Sigmoid colon (tissue), 7 donors: ENCODE measurements around the gene PROSER3. TPM values are rescaled to one million over a fixed set of nuclear protein-coding genes. Genes with fewer than 3 reads are reported as not detected.

Experiments
- DNase-seq: peaks from one replicate; pipeline ENCODE4 v3.0.0-alpha.2; 2019
- H3K27ac ChIP-seq, 4 donors: fragments of 200-600 bp; sonication (generic); one replicate each; pipeline ENCODE4 v1.5.1; 2016 to 2019; ENCODE audit warnings: mild to moderate bottlenecking in 1 of 4
- H3K27me3 ChIP-seq, 3 donors: fragments of 200-600 bp; sonication (generic); one replicate each; pipeline ENCODE4 v1.5.1; 2019; ENCODE audit warnings: mild to moderate bottlenecking in 1 of 3
- H3K36me3 ChIP-seq, 4 donors: fragments of 200-600 bp; sonication (generic); one replicate each; pipeline ENCODE4 v1.5.1; 2016 to 2019
- H3K4me1 ChIP-seq, 4 donors: fragments of 200-600 bp; sonication (generic); one replicate each; pipeline ENCODE4 v1.5.1; 2017 to 2019
- H3K4me3 ChIP-seq, 4 donors: fragments of 200-600 bp; sonication (generic); one replicate each; pipeline ENCODE4 v1.5.1; 2017 to 2019; ENCODE audit warnings: mild to moderate bottlenecking in 2 of 4, moderate library complexity in 1 of 4
- H3K9me3 ChIP-seq, 4 donors: fragments of 200-600 bp in 3 of 4; sonication (generic) in 3 of 4; one replicate each; pipeline versions ENCODE4 v1.5.1 to v1.6.1; 2013 to 2019
- CTCF ChIP-seq, 4 experiments: fragments of 450-650 bp in 3 of 4; fragments of 200-600 bp in 1 of 4; IDR thresholded peaks; one replicate each; pipeline ENCODE4 v1.5.1; 2016 to 2019; ENCODE audit warnings: antibody characterized with exemption in 4 of 4, mild to moderate bottlenecking in 3 of 4, moderate library complexity in 2 of 4
- EP300 ChIP-seq, 4 donors: sonication (generic); formaldehyde crosslinking; IDR thresholded peaks; one replicate each; pipeline ENCODE4 v1.6.1; 2017; ENCODE audit warnings: antibody characterized with exemption in 4 of 4
- POLR2A ChIP-seq, 2 donors: fragments of 450-650 bp; IDR thresholded peaks; one replicate each; pipeline ENCODE4 v1.6.1; 2016; ENCODE audit warnings: antibody characterized with exemption in 2 of 2, mild to moderate bottlenecking in 2 of 2, moderate library complexity in 2 of 2
- POLR2AphosphoS5 ChIP-seq, 4 donors: sonication (generic); formaldehyde crosslinking; IDR thresholded peaks; one replicate each; pipeline ENCODE4 v1.6.1; 2017; ENCODE audit warnings: antibody characterized with exemption in 4 of 4
- WGBS, 2 donors: extraction: QIAGEN DNeasy Blood & Tissue Kit; methylation state at CpG; one replicate each; pipeline ENCODE4 v1.1.7; 2013; 5-methylcytosine and 5-hydroxymethylcytosine counted together
- intact Hi-C: fragments of 100-400 bp; cut with DNase I; formaldehyde crosslinking; loops from one replicate; pipeline ENCODE4 v1.15.1; 2023
- polyA plus RNA-seq, 3 donors: library from polyadenylated mRNA; stranded (reverse); fragments of 200-250 nt; gene quantifications; one replicate each; pipeline ENCODE4 v1.2.3, GENCODE V29; 2013
- total RNA-seq, 4 donors: library from RNA; depleted of rRNA; stranded (reverse); fragments of >200 nt; gene quantifications; one replicate each; pipeline ENCODE4 v1.1.0, GENCODE V29; 2016
- donor health status: healthy with polysubstance abuse.
- donor health status: Bipolar disorder and iron deficiency.
- donor health status: healthy.

Gene PROSER3
- total and polyA plus RNA-seq, 7 donors: 2.4 to 16.5 (median 5.0) TPM

GRCh38 chr19:35779033-35779432 lies 21.1 kb downstream of the PROSER3 start:
- Histone ChIP-seq H3K4me1 (peaks cover 0 to 19% (median 14%) of the 10 kb centered on the region in 4 donors), H3K4me3 (no peak overlapping the region), H3K9me3 (no peaks in the 10 kb centered on the region), H3K27me3 (no peaks in the 10 kb centered on the region), H3K27ac (no peak overlapping the region), H3K36me3 (peaks cover 11 to 43% (median 16%) of the 10 kb centered on the region in 4 donors)
- intact Hi-C loops: loop anchor here (5.0 kb wide), 2 partner anchors 118 to 153 kb away; no protein-coding TSS in a partner anchor
- TF ChIP-seq POLR2A (IDR thresholded peaks at IDR 0.05): no peak
- TF ChIP-seq EP300 (IDR thresholded peaks at IDR 0.05): no peak
- TF ChIP-seq CTCF (IDR thresholded peaks at IDR 0.05): no peak
- no peak for TF ChIP-seq POLR2AphosphoS5 (IDR thresholded peaks at IDR 0.05)
- DNase-seq: no peak
- WGBS, 2 donors: 86 to 91% methylated on average over 8 of the region's 8 CpGs

GRCh38 chr19:35780058-35780457 lies 22.1 kb downstream of the PROSER3 start:
- 95 to 97% methylated on average over 16 of the region's 16 CpGs for WGBS, 2 donors
- Histone ChIP-seq H3K9me3 (no peaks in the 10 kb centered on the region), H3K36me3 (peaks cover 11 to 50% (median 16%) of the 10 kb centered on the region in 4 donors), H3K4me1 (peaks cover 0 to 13% (median 8%) of the 10 kb centered on the region in 4 donors), H3K4me3 (no peak overlapping the region), H3K27ac (no peak overlapping the region), H3K27me3 (no peaks in the 10 kb centered on the region)
- intact Hi-C loops: no loop called here
- no peak for TF ChIP-seq POLR2AphosphoS5 (IDR thresholded peaks at IDR 0.05)
- TF ChIP-seq EP300 (IDR thresholded peaks at IDR 0.05): no peak
- no peak for TF ChIP-seq CTCF (IDR thresholded peaks at IDR 0.05)
- TF ChIP-seq POLR2A (IDR thresholded peaks at IDR 0.05): no peak
- DNase-seq: no peak

- TF ChIP-seq EP300 (IDR thresholded peaks at IDR 0.05) (no peak), POLR2AphosphoS5 (IDR thresholded peaks at IDR 0.05) (no peak)
- WGBS, 2 donors: 95 to 96% methylated on average over 20 of the region's 20 CpGs
- no peak overlapping the region for H3K4me3 ChIP-seq
- DNase-seq: no peak
- H3K9me3 ChIP-seq: no peaks in the 10 kb centered on the region
- H3K27ac ChIP-seq: no peak overlapping the region
- H3K36me3 ChIP-seq: peaks cover 11 to 53% (median 16%) of the 10 kb centered on the region in 4 donors
- H3K4me1 ChIP-seq: peaks cover 0 to 13% (median 6%) of the 10 kb centered on the region in 4 donors
- intact Hi-C loops: no loop called here
- no peaks in the 10 kb centered on the region for H3K27me3 ChIP-seq
These were observed 22.7 kb downstream of the PROSER3 start for GRCh38 chr19:35780717-35781116.

GRCh38 chr19:35781650-35782049 lies 23.7 kb downstream of the PROSER3 start:
- intact Hi-C loops: no loop called here
- Histone ChIP-seq H3K9me3 (no peaks in the 10 kb centered on the region), H3K36me3 (peaks cover 11 to 53% (median 16%) of the 10 kb centered on the region in 4 donors), H3K27me3 (no peaks in the 10 kb centered on the region), H3K4me3 (no peak overlapping the region), H3K27ac (no peak overlapping the region), H3K4me1 (peaks cover 0 to 4% (median 0%) of the 10 kb centered on the region in 4 donors)
- DNase-seq: no peak
- TF ChIP-seq CTCF (IDR thresholded peaks at IDR 0.05) (no peak), POLR2A (IDR thresholded peaks at IDR 0.05) (no peak)
- WGBS, 2 donors: 88 to 95% methylated on average over 9 of the region's 9 CpGs

- H3K36me3 ChIP-seq: peaks cover 11 to 53% (median 16%) of the 10 kb centered on the region in 4 donors
- H3K4me3 ChIP-seq: no peak overlapping the region
- DNase-seq: no peak
- no peak overlapping the region for H3K27ac ChIP-seq
- no peaks in the 10 kb centered on the region for H3K9me3 ChIP-seq
- TF ChIP-seq POLR2A (IDR thresholded peaks at IDR 0.05): no peak
- no peak for TF ChIP-seq POLR2AphosphoS5 (IDR thresholded peaks at IDR 0.05)
- no peak for TF ChIP-seq EP300 (IDR thresholded peaks at IDR 0.05)
- TF ChIP-seq CTCF (IDR thresholded peaks at IDR 0.05): no peak
- intact Hi-C loops: no loop called here
- H3K4me1 ChIP-seq: no peaks in the 10 kb centered on the region
- H3K27me3 ChIP-seq: no peaks in the 10 kb centered on the region
- 96 to 97% methylated on average over 12 of the region's 12 CpGs for WGBS, 2 donors
These were observed 24.6 kb downstream of the PROSER3 start for GRCh38 chr19:35782589-35782988.
